Measurements from ENCODE around the gene MICAL1.

MICAL1 gene

GRCh38 chr6:109455437-109456110 lies at the start of gene MICAL1:
Gene MICAL1 (minus strand): TSS chr6:109455772. CDS start chr6:109454196, 1,576 bp downstream.
- FAIRE-seq (no peak), DNase-seq (ENCODE audit: low spot score) (peak; percentile 36)

GRCh38 chr6:109503327-109504224 lies 48.0 kb upstream of the MICAL1 start:
- no peak for DNase-seq (ENCODE audit: low spot score)
- no peak for FAIRE-seq

- no peak for FAIRE-seq
These were observed 43.4 kb upstream of the MICAL1 start for GRCh38 chr6:109498936-109499335.

GRCh38 chr6:109498052-109498451 lies 42.5 kb upstream of the MICAL1 start:
- FAIRE-seq, result no peak
- DNase-seq (ENCODE audit: low spot score), result no peak

More at GRCh38 chr6:109498936-109499335, 43.4 kb upstream of the MICAL1 start:
- DNase-seq (ENCODE audit: low spot score), result no peak

- no peak for DNase-seq (ENCODE audit: low spot score)
- no peak for FAIRE-seq
These were observed 40.6 kb upstream of the MICAL1 start for GRCh38 chr6:109496036-109496772.

GRCh38 chr6:109493865-109494264 lies 38.3 kb upstream of the MICAL1 start:
- FAIRE-seq, result no peak
- DNase-seq (ENCODE audit: low spot score), result no peak

GRCh38 chr6:109491207-109491938 lies 35.8 kb upstream of the MICAL1 start:
- no peak for DNase-seq (ENCODE audit: low spot score)
- no peak for FAIRE-seq

GRCh38 chr6:109490713-109491112 lies 35.1 kb upstream of the MICAL1 start:
- FAIRE-seq (no peak), DNase-seq (ENCODE audit: low spot score) (no peak)

- no peak for DNase-seq (ENCODE audit: low spot score)
- FAIRE-seq, result no peak
These were observed 32.4 kb upstream of the MICAL1 start for GRCh38 chr6:109488001-109488400.

GRCh38 chr6:109486068-109486467 lies 30.5 kb upstream of the MICAL1 start:
- FAIRE-seq, result no peak
- peak; percentile 10 for DNase-seq (ENCODE audit: low spot score)

GRCh38 chr6:109485266-109485935 lies 29.8 kb upstream of the MICAL1 start:
- FAIRE-seq (no peak), DNase-seq (ENCODE audit: low spot score) (no peak)

- DNase-seq (ENCODE audit: low spot score) (no peak), FAIRE-seq (no peak)
These were observed 28.6 kb upstream of the MICAL1 start for GRCh38 chr6:109484122-109484521.

GRCh38 chr6:109483735-109484057 lies 28.1 kb upstream of the MICAL1 start:
- no peak for FAIRE-seq
- no peak for DNase-seq (ENCODE audit: low spot score)

GRCh38 chr6:109482905-109483734 lies 27.5 kb upstream of the MICAL1 start, which contains the start of gene ZBTB24:
Gene ZBTB24 (minus strand): TSS chr6:109483219. CDS start chr6:109482026, 1,193 bp downstream.
- DNase-seq (ENCODE audit: low spot score) (peak; percentile 71), FAIRE-seq (no peak)

GRCh38 chr6:109480993-109481480 lies 25.5 kb upstream of the MICAL1 start:
- FAIRE-seq (no peak), DNase-seq (ENCODE audit: low spot score) (no peak)

- no peak for FAIRE-seq
- no peak for DNase-seq (ENCODE audit: low spot score)
These were observed 23.5 kb upstream of the MICAL1 start for GRCh38 chr6:109478841-109479624.

- DNase-seq (ENCODE audit: low spot score), result no peak
- FAIRE-seq, result no peak
These were observed 22.7 kb upstream of the MICAL1 start for GRCh38 chr6:109478222-109478805.

- FAIRE-seq, result no peak
These were observed 22.2 kb upstream of the MICAL1 start for GRCh38 chr6:109477725-109478124.

More at GRCh38 chr6:109477725-109478124, 22.2 kb upstream of the MICAL1 start:
- DNase-seq (ENCODE audit: low spot score), result peak; percentile 14

Data from RCC 7860 (cell line).